ENCODE results near the gene SLC10A4.

SLC10A4 gene

DNA sequence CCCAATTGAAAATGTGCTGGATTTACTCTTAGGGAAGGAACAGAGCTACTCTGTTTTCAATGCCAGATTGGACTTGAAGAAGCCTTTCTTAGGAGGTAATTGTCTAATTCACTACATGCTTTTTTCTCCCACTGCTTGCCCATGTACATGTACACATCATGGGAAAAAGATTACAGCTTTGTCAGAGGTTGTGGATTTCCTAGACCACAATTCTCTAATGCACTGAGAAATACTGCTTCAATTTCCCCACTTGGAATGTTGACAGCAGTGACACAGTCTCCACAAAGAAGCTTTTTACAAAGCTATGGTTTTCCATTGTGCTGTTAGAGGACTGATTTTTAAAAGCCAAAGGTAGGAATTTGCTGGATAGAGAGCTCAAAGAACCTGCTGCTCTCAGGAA, 26.4 kb downstream of the SLC10A4 start:
- no peak for DNase-seq (ENCODE audit: extremely low read depth, low read depth)
- H3K4me3 ChIP-seq (replicated peaks; ENCODE audit: low read depth, low read length), result no peak overlapping the region
- TF ChIP-seq, protein P1, sequence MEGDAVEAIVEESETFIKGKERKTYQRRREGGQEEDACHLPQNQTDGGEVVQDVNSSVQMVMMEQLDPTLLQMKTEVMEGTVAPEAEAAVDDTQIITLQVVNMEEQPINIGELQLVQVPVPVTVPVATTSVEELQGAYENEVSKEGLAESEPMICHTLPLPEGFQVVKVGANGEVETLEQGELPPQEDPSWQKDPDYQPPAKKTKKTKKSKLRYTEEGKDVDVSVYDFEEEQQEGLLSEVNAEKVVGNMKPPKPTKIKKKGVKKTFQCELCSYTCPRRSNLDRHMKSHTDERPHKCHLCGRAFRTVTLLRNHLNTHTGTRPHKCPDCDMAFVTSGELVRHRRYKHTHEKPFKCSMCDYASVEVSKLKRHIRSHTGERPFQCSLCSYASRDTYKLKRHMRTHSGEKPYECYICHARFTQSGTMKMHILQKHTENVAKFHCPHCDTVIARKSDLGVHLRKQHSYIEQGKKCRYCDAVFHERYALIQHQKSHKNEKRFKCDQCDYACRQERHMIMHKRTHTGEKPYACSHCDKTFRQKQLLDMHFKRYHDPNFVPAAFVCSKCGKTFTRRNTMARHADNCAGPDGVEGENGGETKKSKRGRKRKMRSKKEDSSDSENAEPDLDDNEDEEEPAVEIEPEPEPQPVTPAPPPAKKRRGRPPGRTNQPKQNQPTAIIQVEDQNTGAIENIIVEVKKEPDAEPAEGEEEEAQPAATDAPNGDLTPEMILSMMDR (IDR thresholded peaks at IDR 0.05; ENCODE audit: low read depth, low read length, missing control alignments), result no peak

DNA sequence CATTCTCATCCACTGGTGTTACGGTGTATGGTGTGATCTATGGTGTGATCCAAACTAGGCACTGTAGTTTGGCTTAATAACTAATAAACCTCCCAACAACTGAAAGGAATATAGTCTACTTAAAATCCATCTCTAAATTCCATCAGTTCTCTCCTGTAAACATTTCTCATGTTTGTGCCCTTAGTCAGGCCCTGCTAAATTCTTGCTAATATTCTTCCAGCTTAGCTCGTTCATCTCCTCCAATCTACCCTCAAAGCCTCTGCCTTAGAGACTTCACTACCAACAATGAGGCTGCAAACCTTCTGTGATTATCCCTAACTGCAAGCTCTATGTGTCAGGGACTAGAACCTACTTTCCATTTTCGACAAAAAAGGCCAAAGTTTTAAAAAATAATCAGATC, 35.0 kb downstream of the SLC10A4 start:
- DNase-seq (ENCODE audit: extremely low read depth, low read depth), result no peak
- TF ChIP-seq, protein P1 (IDR thresholded peaks at IDR 0.05; ENCODE audit: low read depth, low read length, missing control alignments), result no peak
- H3K4me3 ChIP-seq (replicated peaks; ENCODE audit: low read depth, low read length), result no peak overlapping the region

DNA sequence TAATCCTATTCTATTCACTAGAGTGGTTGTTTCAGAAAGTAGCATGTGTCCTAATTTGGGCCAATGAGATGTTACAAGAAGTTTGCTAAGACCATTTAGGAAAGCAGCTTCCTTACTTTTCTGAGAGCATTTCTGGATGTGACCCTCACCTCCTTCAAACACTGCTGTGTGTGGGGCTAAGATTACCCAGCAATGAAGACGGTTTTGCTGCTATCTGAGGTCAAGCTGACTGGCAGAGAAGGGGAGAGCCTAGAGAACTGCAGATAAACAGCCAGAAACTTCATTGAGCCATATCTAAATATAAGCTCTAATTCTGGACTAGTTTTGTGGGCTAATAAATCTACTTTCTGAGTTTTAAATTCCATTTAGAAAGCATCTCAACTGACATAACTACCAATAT, 43.3 kb downstream of the SLC10A4 start:
- TF ChIP-seq, protein P1 (IDR thresholded peaks at IDR 0.05; ENCODE audit: low read depth, low read length, missing control alignments), result no peak
- H3K4me3 ChIP-seq (replicated peaks; ENCODE audit: low read depth, low read length), result no peak overlapping the region
- DNase-seq (ENCODE audit: extremely low read depth, low read depth), result no peak

DNA sequence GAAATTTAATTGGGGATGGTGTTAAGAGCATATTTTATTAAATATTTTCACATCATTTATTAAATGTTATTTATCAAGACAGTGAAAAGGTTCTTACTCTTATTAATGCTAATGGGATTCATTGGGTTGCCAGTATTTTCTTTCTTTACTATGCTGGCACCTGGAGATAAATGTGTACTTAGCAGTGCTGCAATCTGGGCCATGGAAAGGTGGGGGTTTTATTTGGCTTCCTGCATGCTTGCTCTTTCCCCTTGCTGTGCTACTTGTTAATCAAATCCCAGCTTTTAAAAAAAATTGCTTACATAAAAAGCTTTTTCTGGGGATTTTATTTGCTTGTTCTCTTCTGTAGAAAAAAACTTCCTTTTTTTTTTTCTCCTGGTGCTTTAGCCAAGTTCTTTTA, 55.2 kb downstream of the SLC10A4 start:
- TF ChIP-seq, protein P1 (IDR thresholded peaks at IDR 0.05; ENCODE audit: low read depth, low read length, missing control alignments), result no peak
- no peak for DNase-seq (ENCODE audit: extremely low read depth, low read depth)
- H3K4me3 ChIP-seq (replicated peaks; ENCODE audit: low read depth, low read length), result no peak overlapping the region
